GM12878 (cell line): ENCODE data around the gene CHPF2.

ENCODE experiments used
- BHLHE40 ChIP-seq, 2 experiments: fragments of 450-650 bp in 1 of 2; IDR thresholded peaks; 2 replicates each; pipeline ENCODE4 v1.6.1; 2011 to 2017; ENCODE audit warnings: low read depth in 2 of 2, borderline replicate concordance in 1 of 2, improper control_type of control experiment in 1 of 2, low read length in 1 of 2, mild to moderate bottlenecking in 1 of 2
- FOXK2 ChIP-seq: fragments of 450-650 bp; IDR thresholded peaks from 2 replicates; pipeline ENCODE4 v1.6.1; 2017; ENCODE audit warnings: mild to moderate bottlenecking, moderate library complexity
- MLLT1 ChIP-seq: fragments of 450-650 bp; IDR thresholded peaks from 2 replicates; pipeline ENCODE4 v1.6.1; 2016; ENCODE audit warnings: mild to moderate bottlenecking
- SP1 ChIP-seq: IDR thresholded peaks from one replicate; pipeline ENCODE4 v1.6.1; 2011; ENCODE audit warnings: low read depth, low read length

GRCh38 chr7:151248346-151249033, 16.2 kb downstream of the CHPF2 start, which contains the start of gene SMARCD3:
- no peak for TF ChIP-seq MLLT1
- TF ChIP-seq BHLHE40 (IDR thresholded peaks at IDR 0.05; ENCODE audit: borderline replicate concordance in 1 of 2, low read depth in 2 of 2, low read length in 1 of 2), result no peak
- no peak for TF ChIP-seq SP1
- no peak for TF ChIP-seq FOXK2
